Cardiac septum (tissue), 1 donor: Measurements from ENCODE around the gene IL1RL1. TPM values are rescaled to one million over a fixed set of nuclear protein-coding genes. Genes with fewer than 3 reads are reported as not detected.
"Not testable (repeated sequence)": the region's sequence is repeated elsewhere in the genome, so short reads cannot be mapped to it uniquely, and the experiment has no call there.

ENCODE experiments used
- DNase-seq: peaks from one replicate; pipeline ENCODE4 v3.0.0-alpha.2; 2020; ENCODE audit warnings: low spot score
- intact Hi-C: fragments of 100-400 bp; cut with DNase I; formaldehyde crosslinking; loops from one replicate; pipeline ENCODE4 v1.14.0; 2022
- total RNA-seq: library from RNA; stranded (reverse); fragmentation: NEBNext Ultra II Directional; extraction: Animal tissue kit (Norgen Biotek cat#: 25700); gene quantifications from one replicate; pipeline ENCODE4 v1.2.1, GENCODE V29; 2021
- donor health status: DM: no; HTN: no; CAD: no.

The IL1RL1 gene
- total RNA-seq, 1 donor from 2014 or later, result 1.1 TPM

DNA sequence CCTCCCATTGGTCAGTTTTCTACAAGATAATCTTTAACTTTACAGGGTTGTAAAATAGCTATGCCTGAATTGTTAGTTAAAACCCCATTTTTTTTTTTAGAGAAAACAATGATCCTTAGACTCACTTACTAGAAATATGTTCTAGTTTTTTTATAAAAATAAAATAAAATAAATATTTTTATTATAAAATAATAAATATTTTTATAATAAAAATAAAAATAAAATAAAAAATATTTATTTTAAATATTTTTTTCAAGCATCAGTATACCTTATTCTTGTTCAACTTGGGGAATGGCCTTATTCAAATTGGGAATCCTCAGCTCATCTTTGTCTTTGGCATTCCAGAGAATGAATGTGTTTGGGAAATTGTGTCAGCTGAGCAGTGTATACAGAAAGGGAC lies 20.8 kb upstream of the IL1RL1 start:
- DNase-seq, result no peak
- intact Hi-C loops, result no loop called here

DNA sequence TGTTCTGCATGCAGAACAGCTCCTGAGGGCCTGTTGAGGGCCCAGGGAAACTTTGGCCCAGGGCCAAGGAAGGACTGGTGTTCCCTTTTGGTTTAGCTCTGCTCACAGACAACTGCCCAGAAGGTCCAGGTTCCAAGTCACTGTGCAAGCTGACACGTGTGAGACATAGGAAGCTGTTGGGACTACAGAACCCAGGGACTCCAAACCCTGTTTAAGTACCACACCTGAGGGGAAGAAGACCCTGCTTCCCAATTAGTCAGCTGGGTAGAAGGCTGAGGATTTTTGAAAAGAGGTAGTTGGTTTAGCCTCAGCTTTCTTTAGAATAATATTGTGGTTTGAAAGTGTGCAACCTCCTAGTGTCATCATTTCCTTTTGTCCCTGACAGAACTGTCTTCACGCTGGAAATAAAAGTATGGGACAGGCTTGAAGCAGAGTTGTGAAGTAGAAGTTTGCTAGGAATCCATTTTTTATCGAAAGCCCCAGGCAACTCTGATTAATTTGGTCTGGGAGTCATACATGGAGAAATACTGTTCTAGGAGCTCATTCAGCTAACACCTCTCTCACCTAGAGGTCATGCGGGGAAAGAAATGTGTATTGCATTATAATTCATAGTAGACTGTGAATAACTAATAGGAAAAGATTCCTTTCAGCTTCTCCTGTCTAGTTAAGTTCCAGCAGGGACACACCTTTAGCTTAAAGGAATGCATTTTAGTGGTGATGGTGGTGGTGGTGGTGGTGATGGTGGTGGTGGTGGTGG lies 19.9 kb upstream of the IL1RL1 start:
- DNase-seq, result peak; percentile 78
- intact Hi-C loops, result no loop called here

DNA sequence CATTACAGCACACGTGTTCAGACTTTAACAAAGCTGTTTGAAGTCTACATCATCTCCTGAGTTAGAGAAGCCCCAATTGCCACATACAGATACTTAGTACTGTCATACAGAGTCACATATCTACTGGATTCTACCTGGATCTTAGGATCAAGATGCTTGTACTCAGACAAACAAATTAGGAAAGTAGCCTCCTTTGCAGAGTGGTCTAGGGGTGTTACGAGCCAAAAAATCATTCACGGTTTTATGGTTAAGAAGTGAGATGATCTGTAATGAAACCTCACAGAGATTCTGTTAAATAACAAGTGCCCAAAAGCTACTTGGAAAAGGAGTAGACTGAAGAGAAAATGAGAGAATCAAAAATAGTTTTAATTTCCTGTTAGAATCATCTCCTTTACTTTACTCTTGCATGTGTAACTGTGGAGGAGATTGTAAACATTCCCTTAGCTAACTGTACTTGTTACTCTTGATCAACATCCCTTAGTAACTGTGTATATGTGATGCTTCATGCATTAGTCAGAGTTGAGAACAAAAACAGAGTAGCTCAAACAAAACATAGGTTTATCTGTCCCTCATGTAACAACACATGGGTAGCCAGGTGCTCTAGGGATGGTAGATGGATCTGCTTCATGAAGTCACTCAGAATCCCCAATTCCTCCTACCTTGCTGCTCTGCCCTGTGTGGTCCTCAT lies 16.4 kb upstream of the IL1RL1 start:
- no peak for DNase-seq
- intact Hi-C loops, result no loop called here

DNA sequence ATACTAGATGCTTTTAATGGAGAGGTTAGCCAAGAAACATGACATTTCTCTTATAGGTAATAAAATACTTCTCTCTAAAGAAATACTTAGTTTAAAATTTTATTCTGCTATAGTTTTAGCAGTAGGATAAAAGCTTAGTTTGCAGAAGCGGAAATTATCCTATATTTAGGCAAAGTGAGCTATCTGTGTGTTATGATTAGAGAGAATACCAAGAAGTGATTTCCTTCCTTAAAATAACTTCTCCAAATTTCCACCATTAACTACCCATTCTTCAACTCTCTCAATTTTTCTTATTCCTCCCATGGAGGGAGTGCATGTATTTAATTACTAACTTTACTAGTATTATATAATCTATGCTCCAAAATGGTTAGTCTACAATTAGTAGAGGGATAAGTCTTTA lies 15.8 kb upstream of the IL1RL1 start:
- DNase-seq, result no peak
- intact Hi-C loops, result no loop called here

DNA sequence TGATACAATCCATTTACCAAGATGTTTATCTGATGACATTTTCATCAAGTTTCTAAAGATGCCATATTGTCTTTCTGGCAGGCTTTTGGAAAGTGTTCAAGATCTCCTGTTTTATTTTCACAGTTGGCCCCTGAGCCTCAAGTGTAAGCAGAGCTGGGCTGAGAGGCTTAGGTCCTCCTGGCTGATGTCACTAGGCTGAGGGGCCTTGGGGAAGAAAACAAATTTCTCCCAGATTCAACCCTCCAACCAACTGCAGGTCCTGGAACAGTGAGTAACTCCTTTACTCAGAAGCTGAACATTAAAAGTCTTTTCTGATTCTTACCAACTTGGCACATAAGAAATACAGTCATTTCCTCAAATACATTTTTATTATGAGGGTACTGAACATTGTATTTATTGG lies 14.9 kb upstream of the IL1RL1 start:
- no peak for DNase-seq
- intact Hi-C loops, result no loop called here

DNA sequence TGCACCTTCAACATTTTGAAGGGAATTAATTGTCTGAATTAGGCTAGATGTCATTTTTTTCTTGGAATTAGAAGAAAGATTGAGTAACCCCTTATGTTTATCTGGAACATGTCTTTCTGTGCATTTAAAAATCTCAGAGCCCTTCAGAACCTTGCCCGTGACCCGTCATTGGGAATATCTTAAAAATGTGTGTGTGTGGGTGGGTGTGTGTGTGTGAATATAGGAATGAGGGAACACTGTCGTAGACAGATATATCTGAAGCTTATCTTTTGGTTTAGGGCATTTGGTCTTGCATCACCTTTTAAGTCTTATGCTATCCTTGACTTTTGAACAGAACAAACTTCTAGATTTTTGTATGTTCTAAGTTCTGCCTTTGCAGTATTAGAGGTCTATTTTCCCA lies 13.5 kb upstream of the IL1RL1 start:
- intact Hi-C loops, result no loop called here
- no peak for DNase-seq

DNA sequence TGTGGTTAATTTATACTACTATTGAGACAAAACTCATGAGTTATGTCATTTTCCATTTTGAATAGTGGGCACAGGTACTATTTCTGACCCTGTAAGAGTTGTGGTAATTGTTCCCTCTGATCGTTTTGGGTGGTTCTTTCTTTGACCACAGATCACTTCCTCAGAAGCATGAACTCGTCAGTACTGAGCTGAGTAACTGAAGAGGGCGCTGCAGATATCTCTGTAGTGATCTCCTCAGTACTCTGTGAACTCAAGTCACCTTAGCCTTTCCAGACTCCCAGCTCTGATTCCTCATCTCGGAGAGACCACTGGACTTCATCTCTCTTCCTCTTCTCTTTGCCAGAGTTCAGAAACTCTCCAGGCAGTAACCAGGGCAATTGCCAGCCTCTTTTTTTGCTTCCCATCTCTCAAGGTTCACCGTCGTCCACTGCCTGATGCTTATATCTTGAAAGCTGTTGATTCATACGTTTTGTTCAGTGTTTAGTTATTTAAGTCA lies 9.4 kb upstream of the IL1RL1 start:
- no peak for DNase-seq
- intact Hi-C loops, result no loop called here

DNA sequence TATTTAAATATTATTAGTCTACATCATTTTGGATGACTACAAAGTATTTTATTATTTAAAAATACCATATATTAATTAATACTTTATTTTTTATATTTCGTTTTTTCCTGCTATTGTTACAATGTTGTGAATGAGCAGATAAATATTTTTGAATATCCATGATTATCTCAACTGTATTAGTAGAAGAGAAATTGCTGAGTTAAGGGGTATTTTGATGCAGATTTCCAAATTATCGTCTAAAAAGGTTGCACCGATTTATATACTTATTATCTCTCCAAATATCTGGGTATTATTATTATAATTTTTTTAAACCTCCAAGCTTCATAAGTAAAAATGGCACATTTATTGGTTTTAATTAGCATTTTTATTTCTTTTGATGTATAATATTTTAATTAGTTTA lies 8.9 kb upstream of the IL1RL1 start:
- DNase-seq, result no peak
- intact Hi-C loops, result no loop called here

DNA sequence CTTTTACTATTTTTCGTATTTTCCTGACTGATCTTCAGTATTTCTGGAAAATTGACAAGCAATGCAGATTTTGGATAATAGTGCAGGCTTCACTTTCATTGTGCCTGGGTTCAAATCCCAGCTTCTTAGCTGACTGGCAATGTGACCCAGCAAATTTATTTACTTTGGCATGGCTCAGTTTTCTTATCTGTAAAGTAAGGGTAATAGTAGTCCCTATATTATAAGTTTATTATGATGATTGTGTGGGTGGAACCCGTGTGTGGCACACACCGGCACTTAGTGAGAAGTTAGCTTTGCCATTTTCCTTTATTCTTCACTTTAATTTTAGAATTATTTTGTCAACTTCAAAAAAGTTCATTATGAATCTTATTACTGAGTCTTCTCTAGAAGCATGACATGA lies 7.8 kb upstream of the IL1RL1 start:
- no peak for DNase-seq
- intact Hi-C loops, result no loop called here

DNA sequence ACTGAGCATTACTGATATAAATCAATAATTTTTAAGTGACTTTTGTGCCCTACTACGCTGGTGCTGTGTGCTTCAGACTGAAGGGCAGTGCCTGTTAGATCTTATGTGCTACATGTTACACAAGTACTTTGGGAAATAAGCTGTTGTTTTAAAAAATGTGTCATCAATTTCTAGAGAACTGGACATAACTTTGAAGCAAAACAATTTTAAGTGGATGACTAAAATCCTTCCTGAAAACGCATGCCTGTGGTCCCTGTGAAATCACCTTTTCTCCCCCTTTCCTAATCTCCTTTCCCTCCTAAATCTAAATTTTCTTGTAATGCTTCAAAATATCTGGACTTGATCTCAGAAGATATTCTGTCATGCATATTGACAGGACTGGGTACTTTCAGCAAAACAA lies 7.1 kb upstream of the IL1RL1 start:
- intact Hi-C loops, result no loop called here
- DNase-seq, result no peak

DNA sequence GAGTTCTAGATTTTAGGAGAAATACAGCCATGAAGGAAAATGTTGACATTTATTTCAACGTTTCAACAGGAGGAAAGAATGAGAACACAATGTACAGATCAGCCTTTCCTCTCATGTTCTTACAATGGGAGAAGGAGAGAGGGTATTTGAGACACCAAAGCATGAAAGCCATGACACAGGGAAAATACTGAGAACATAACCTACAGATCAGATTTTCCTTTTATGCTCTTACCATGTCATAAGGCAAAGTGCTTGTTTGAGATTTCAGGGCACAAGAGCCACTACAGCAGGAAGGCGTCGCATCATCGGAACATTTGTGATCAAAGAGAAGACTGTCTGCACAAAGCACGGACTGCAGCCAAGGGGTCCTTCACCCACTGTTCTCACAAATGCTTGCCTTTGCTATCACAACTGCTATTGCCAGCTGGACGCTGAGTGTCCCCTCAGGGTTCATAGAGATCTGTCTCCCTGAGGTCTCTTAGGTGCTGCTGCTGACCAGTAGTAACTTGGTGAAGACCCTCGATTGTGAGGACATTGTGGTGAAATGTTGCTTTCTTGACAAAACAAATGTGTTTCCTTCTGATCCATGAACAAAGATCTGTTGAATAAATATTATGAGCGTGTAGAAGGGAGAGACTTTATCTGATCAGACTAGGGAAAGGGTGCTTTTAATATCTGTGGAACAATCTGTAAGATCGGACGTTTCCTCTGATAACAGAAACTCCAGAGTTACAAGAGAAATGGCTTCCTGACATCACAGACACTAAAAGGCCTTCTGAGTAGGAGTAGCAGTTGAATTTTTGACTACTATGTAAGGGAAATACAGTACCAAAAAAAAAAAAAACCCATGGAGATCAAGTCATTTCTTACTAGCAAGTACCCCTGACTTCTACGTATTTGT lies 6.4 kb upstream of the IL1RL1 start:
- intact Hi-C loops, result no loop called here
- DNase-seq, result no peak

DNA sequence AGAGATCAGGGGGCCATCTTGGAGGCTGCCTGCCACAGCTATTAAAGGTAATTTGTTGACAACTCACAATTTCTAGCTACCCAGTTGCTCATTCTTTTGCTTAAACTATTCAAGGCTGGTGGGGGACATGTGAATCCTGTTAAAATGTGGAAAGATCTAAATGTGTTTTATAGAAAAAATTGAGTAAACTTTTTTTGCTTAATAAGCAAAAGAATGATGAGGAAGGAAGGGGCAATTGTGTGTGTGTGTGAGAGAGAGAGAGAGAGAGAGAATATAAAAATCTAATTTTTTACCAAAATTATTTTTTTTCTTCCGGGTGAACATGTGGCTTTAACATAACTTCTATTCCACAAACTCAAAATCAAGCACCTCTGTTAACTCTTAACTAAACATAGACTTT lies 5.2 kb upstream of the IL1RL1 start:
- intact Hi-C loops, result no loop called here
- DNase-seq, result no peak

DNA sequence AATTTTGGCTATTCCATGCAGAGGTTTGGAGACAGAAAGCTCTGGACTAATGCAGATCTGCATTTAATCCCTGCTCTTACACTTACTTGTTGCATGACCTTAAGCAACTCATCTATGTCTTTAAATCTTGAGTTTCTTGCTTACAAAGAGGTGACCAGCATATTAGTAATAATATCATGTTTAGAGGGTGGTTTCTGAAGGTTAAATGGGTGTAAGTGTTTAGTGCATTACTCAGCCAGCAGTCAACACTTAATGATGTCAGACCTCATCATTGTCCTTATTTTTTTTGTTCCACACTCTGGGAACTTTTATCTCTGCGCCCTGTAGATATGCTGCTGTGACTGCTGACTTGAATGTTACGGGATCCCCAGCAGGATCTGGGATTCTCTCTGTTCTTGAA lies 1.7 kb downstream of the IL1RL1 start:
- intact Hi-C loops, result no loop called here
- no peak for DNase-seq

DNA sequence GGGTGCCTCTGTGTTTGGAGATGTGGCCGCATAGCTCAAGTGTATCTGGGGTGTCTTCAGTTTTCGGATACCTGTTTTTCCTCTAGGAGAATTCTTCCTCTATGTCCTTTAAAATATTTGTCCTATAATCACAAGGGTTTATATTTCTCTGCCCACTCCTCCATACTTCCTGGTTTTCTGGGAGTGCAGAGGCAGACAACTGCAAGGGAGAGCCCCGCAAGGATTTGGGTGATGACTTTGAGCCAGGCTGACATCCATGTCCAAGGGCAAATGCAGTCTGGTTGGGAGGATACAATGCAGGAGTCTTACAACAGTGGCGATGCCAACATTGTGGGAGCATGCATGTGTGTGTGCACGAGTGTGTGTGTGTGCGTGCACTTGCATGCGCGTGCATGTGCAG lies 2.1 kb downstream of the IL1RL1 start:
- no peak for DNase-seq
- intact Hi-C loops, result no loop called here

DNA sequence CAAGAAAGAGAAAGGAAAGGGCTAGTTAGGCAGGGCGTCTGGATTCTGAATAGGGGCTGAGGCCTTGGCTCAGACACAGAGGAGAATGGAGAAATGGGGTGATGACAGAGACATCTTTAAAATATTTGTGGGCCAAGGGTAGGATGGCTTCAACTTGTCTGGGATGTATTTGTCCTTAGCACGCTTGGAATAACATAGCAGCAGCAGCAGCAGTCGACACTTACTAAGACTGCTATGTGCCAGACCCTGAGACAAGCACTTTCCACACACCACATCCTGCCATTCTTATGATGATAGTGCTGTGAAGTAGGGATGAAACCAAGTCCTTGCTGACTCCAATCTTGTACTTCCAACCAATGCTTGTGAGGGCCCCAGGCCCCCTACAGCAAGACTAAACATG lies 2.6 kb downstream of the IL1RL1 start:
- intact Hi-C loops, result no loop called here
- DNase-seq, result no peak

DNA sequence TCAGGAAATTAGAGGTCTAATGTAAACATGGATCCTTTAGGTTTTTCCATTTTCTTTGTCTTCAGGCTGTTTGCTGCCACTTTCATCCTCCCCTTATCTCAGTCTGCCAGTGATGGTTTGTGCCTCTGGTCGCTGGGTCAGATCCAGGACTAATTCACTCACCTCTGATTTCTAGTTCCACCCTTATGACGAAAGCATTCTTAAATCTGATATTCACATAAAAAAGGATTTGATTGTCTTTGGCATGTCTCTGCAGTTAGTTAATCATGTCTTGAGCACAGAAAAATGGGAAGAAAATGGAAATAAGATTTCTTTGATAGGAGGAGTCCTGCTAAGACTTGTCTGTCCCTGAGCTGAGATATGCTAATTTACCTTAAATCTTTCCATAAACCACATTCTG lies 4.6 kb downstream of the IL1RL1 start:
- intact Hi-C loops, result no loop called here

DNA sequence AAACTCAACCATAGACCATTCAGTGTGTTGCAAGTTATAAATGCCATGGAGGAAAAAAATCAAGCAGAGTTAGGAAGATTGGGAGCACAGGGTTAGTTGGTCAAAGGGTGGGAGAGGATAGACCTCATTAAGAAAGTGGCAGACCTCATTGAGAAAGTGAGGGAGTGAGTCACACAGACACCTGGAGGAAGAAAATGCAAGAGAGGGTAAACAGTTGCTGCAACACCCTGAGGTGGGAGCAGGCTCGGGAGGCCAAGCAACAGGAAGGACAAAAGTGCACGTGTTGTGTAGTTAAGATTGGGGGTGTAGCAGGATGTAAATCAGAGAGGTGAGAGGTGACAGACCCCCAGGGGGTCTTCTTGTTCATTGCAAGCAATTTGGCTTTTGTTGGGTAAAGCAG lies 6.4 kb downstream of the IL1RL1 start:
- intact Hi-C loops, result no loop called here
- DNase-seq, result no peak

More for the DNA sequence above, 4.6 kb downstream of the IL1RL1 start:
- no peak for DNase-seq

DNA sequence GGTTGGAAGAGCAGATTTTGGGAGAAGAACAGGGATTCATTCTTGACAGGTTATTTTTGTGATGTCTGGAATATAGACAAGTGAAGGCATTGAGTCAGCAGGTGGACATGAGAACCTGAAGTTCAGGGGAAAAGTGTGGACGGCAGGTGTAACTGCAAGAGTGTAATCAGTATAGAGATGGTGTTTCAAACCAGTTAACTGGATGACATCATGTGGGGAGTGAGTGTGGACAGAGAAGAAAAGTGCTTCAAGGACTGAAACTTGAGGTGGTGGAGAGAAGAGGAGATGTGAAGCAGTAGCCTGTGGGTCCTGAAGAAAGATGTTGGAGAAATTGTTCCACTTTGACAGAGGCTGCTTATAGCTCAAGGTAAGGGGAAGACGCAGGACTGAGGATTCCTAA lies 7.1 kb downstream of the IL1RL1 start:
- no peak for DNase-seq
- intact Hi-C loops, result no loop called here

DNA sequence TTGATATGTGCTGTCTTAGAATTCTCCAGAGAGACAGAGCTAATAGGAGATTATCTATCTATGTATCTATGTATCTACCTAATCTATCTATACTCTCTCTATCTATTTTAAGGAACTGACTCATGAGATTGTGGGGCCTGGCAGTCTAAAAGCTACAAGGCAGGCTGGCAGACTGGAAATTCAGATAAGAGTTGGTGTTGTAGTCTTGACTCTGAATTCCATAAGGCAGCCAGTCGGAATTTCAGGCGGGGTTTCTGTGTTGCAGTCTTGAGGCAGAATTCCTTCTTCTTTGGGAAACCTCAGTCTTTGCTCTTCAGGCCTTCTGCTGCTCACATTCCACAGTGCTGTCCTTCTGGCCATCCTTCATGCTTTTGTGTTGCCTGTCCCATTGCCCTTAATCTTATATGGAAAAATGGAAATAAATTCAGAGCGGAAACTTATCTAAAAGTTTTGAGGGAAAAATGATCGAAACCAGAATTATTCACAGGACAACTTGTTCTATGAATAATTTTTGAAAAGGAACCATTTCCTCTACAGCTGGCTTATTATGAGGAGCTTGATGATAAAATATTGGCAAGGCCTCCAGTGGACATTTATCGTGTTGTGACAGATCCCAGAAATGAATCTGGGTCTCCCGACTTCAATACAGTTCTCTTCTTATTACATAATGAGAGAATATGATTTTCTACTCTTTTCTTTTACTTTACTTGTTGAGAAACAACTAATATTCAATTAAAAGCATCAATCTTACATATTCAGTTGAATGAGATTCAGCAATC lies 10.8 kb downstream of the IL1RL1 start:
- intact Hi-C loops, result no loop called here
- no peak for DNase-seq

DNA sequence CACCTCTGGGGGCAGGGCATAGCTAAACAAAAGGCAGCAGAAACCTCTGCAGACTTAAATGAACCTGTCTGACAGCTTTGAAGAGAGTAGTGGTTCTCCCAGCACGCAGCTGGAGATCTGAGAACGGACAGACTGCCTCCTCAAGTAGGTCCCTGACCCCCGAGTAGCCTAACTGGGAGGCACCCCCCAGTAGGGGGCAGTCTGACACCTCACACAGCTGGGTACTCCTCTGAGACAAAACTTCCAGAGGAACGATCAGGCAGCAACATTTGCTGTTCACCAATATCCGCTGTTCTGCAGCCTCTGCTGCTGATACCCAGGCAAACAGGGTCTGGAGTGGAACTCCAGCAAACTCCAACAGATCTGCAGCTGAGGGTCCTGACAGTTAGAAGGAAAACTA lies 13.6 kb downstream of the IL1RL1 start:
- DNase-seq, intact Hi-C loops: not testable (repeated sequence)
